ENCODE measurements around the gene SLC22A1. TPM values are rescaled to one million over a fixed set of nuclear protein-coding genes. Genes with fewer than 3 reads are reported as not detected.

Gene SLC22A1
- total RNA-seq (under 1 TPM; 0.21 to 0.45 TPM), total RNA-seq (0.35 to 0.45 reads per million in 2 donors)

- ATAC-seq: no peak
- no peaks in the 10 kb centered on the region for H3K36me3 Mint-ChIP-seq (ENCODE audit: low read depth)
- peaks cover 8% of the 10 kb centered on the region for H3K27me3 Mint-ChIP-seq
- H3K4me1 Mint-ChIP-seq: peaks cover 3% of the 10 kb centered on the region
- DNase-seq: no peak
- no peaks in the 10 kb centered on the region for H3K9me3 ChIP-seq (ENCODE audit: control insufficient read depth, low read length, poor library complexity, severe bottlenecking)
- H3K4me3 Mint-ChIP-seq: no peak within 1 kb of the TSS
- H3K27ac Mint-ChIP-seq: peak within 1 kb of the TSS; percentile 53
These were observed at the start of gene SLC22A1 for GRCh38 chr6:160121558-160121957. TSS of gene SLC22A1 (plus strand) at chr6:160121815. CDS start at chr6:160121936, 121 bp downstream.

GRCh38 chr6:160073272-160073671 is 48.3 kb upstream of the SLC22A1 start:
- peaks cover 15% of the 10 kb centered on the region for H3K4me1 Mint-ChIP-seq
- no peak overlapping the region for H3K27ac Mint-ChIP-seq
- no peak for ATAC-seq
- no peak for DNase-seq
- H3K27me3 Mint-ChIP-seq: no peaks in the 10 kb centered on the region
- H3K36me3 Mint-ChIP-seq (ENCODE audit: low read depth): peaks cover 11% of the 10 kb centered on the region
- H3K4me3 Mint-ChIP-seq: no peak overlapping the region
- H3K9me3 ChIP-seq (ENCODE audit: control insufficient read depth, low read length, poor library complexity, severe bottlenecking): no peaks in the 10 kb centered on the region

GRCh38 chr6:160076009-160076408 is 45.6 kb upstream of the SLC22A1 start:
- ATAC-seq: no peak
- DNase-seq: no peak
- no peaks in the 10 kb centered on the region for H3K9me3 ChIP-seq (ENCODE audit: control insufficient read depth, low read length, poor library complexity, severe bottlenecking)
- Mint-ChIP-seq H3K27ac (no peak overlapping the region), H3K4me3 (no peak overlapping the region), H3K4me1 (no peaks in the 10 kb centered on the region), H3K27me3 (no peaks in the 10 kb centered on the region), H3K36me3 (ENCODE audit: low read depth) (peaks cover 8% of the 10 kb centered on the region)

- ATAC-seq (no peak), DNase-seq (no peak)
- H3K4me1 Mint-ChIP-seq: no peaks in the 10 kb centered on the region
- H3K9me3 ChIP-seq (ENCODE audit: control insufficient read depth, low read length, poor library complexity, severe bottlenecking): no peaks in the 10 kb centered on the region
- no peaks in the 10 kb centered on the region for H3K27me3 Mint-ChIP-seq
- H3K27ac Mint-ChIP-seq: no peak overlapping the region
- no peak overlapping the region for H3K4me3 Mint-ChIP-seq
- peaks cover 12% of the 10 kb centered on the region for H3K36me3 Mint-ChIP-seq (ENCODE audit: low read depth)
These were observed 44.6 kb upstream of the SLC22A1 start for GRCh38 chr6:160077024-160077423.

- H3K27me3 Mint-ChIP-seq: no peaks in the 10 kb centered on the region
- H3K4me1 Mint-ChIP-seq: no peaks in the 10 kb centered on the region
- ATAC-seq: no peak
- no peak for DNase-seq
- no peak overlapping the region for H3K27ac Mint-ChIP-seq
- H3K36me3 Mint-ChIP-seq (ENCODE audit: low read depth): peaks cover 12% of the 10 kb centered on the region
- H3K4me3 Mint-ChIP-seq: no peak overlapping the region
- no peaks in the 10 kb centered on the region for H3K9me3 ChIP-seq (ENCODE audit: control insufficient read depth, low read length, poor library complexity, severe bottlenecking)
These were observed 44.1 kb upstream of the SLC22A1 start for GRCh38 chr6:160077526-160077925.

- Mint-ChIP-seq H3K4me3 (peak overlapping the region; percentile 7), H3K4me1 (peaks cover 2% of the 10 kb centered on the region), H3K36me3 (ENCODE audit: low read depth) (peaks cover 12% of the 10 kb centered on the region), H3K27me3 (no peaks in the 10 kb centered on the region), H3K27ac (no peak overlapping the region)
- H3K9me3 ChIP-seq (ENCODE audit: control insufficient read depth, low read length, poor library complexity, severe bottlenecking): no peaks in the 10 kb centered on the region
- ATAC-seq: no peak
- no peak for DNase-seq
These were observed 42.5 kb upstream of the SLC22A1 start for GRCh38 chr6:160078883-160079685.

GRCh38 chr6:160079686-160080043 is 42.0 kb upstream of the SLC22A1 start:
- H3K9me3 ChIP-seq (ENCODE audit: control insufficient read depth, low read length, poor library complexity, severe bottlenecking): no peaks in the 10 kb centered on the region
- Mint-ChIP-seq H3K27ac (no peak overlapping the region), H3K4me3 (peak overlapping the region; percentile 7), H3K4me1 (peaks cover 2% of the 10 kb centered on the region), H3K27me3 (no peaks in the 10 kb centered on the region), H3K36me3 (ENCODE audit: low read depth) (peaks cover 13% of the 10 kb centered on the region)
- ATAC-seq (no peak), DNase-seq (no peak)

- Mint-ChIP-seq H3K4me3 (no peak overlapping the region), H3K27me3 (no peaks in the 10 kb centered on the region), H3K36me3 (ENCODE audit: low read depth) (peaks cover 14% of the 10 kb centered on the region), H3K4me1 (peaks cover 3% of the 10 kb centered on the region), H3K27ac (no peak overlapping the region)
- DNase-seq (no peak), ATAC-seq (no peak)
- H3K9me3 ChIP-seq (ENCODE audit: control insufficient read depth, low read length, poor library complexity, severe bottlenecking): no peaks in the 10 kb centered on the region
These were observed 41.5 kb upstream of the SLC22A1 start for GRCh38 chr6:160080097-160080496.

GRCh38 chr6:160081398-160081797 is 40.2 kb upstream of the SLC22A1 start:
- H3K27me3 Mint-ChIP-seq: no peaks in the 10 kb centered on the region
- ATAC-seq (no peak), DNase-seq (no peak)
- no peaks in the 10 kb centered on the region for H3K9me3 ChIP-seq (ENCODE audit: control insufficient read depth, low read length, poor library complexity, severe bottlenecking)
- no peak overlapping the region for H3K4me3 Mint-ChIP-seq
- H3K36me3 Mint-ChIP-seq (ENCODE audit: low read depth): peaks cover 16% of the 10 kb centered on the region
- H3K4me1 Mint-ChIP-seq: peaks cover 7% of the 10 kb centered on the region
- H3K27ac Mint-ChIP-seq: no peak overlapping the region

- peaks cover 16% of the 10 kb centered on the region for H3K36me3 Mint-ChIP-seq (ENCODE audit: low read depth)
- H3K27me3 Mint-ChIP-seq: no peaks in the 10 kb centered on the region
- H3K4me3 Mint-ChIP-seq: peak overlapping the region; percentile 50
- no peaks in the 10 kb centered on the region for H3K9me3 ChIP-seq (ENCODE audit: control insufficient read depth, low read length, poor library complexity, severe bottlenecking)
- H3K27ac Mint-ChIP-seq: no peak overlapping the region
- ATAC-seq: no peak
- peaks cover 7% of the 10 kb centered on the region for H3K4me1 Mint-ChIP-seq
- DNase-seq: no peak
These were observed 39.0 kb upstream of the SLC22A1 start for GRCh38 chr6:160082627-160083026.

- DNase-seq (no peak), ATAC-seq (no peak)
- Mint-ChIP-seq H3K4me1 (peaks cover 7% of the 10 kb centered on the region), H3K27me3 (no peaks in the 10 kb centered on the region), H3K27ac (peak overlapping the region; percentile 32), H3K4me3 (no peak overlapping the region), H3K36me3 (ENCODE audit: low read depth) (peaks cover 20% of the 10 kb centered on the region)
- no peaks in the 10 kb centered on the region for H3K9me3 ChIP-seq (ENCODE audit: control insufficient read depth, low read length, poor library complexity, severe bottlenecking)
These were observed 37.3 kb upstream of the SLC22A1 start for GRCh38 chr6:160084198-160084776.

- Mint-ChIP-seq H3K4me3 (no peak overlapping the region), H3K27me3 (no peaks in the 10 kb centered on the region), H3K36me3 (ENCODE audit: low read depth) (peaks cover 22% of the 10 kb centered on the region), H3K27ac (no peak overlapping the region), H3K4me1 (peaks cover 7% of the 10 kb centered on the region)
- no peak for ATAC-seq
- no peaks in the 10 kb centered on the region for H3K9me3 ChIP-seq (ENCODE audit: control insufficient read depth, low read length, poor library complexity, severe bottlenecking)
- DNase-seq: no peak
These were observed 36.4 kb upstream of the SLC22A1 start for GRCh38 chr6:160085226-160085625.

GRCh38 chr6:160085713-160086505 is 35.7 kb upstream of the SLC22A1 start:
- Mint-ChIP-seq H3K4me3 (no peak overlapping the region), H3K36me3 (ENCODE audit: low read depth) (peaks cover 19% of the 10 kb centered on the region)
- no peak for ATAC-seq

More at GRCh38 chr6:160085713-160086505, 35.7 kb upstream of the SLC22A1 start:
- H3K9me3 ChIP-seq (ENCODE audit: control insufficient read depth, low read length, poor library complexity, severe bottlenecking): no peaks in the 10 kb centered on the region
- DNase-seq: no peak
- Mint-ChIP-seq H3K4me1 (peaks cover 7% of the 10 kb centered on the region), H3K27ac (no peak overlapping the region), H3K27me3 (no peaks in the 10 kb centered on the region)
